ENCODE data around the gene TNFRSF25.
"Not testable (repeated sequence)": the region's sequence is repeated elsewhere in the genome, so short reads cannot be mapped to it uniquely, and the experiment has no call there.

The TNFRSF25 gene

DNA sequence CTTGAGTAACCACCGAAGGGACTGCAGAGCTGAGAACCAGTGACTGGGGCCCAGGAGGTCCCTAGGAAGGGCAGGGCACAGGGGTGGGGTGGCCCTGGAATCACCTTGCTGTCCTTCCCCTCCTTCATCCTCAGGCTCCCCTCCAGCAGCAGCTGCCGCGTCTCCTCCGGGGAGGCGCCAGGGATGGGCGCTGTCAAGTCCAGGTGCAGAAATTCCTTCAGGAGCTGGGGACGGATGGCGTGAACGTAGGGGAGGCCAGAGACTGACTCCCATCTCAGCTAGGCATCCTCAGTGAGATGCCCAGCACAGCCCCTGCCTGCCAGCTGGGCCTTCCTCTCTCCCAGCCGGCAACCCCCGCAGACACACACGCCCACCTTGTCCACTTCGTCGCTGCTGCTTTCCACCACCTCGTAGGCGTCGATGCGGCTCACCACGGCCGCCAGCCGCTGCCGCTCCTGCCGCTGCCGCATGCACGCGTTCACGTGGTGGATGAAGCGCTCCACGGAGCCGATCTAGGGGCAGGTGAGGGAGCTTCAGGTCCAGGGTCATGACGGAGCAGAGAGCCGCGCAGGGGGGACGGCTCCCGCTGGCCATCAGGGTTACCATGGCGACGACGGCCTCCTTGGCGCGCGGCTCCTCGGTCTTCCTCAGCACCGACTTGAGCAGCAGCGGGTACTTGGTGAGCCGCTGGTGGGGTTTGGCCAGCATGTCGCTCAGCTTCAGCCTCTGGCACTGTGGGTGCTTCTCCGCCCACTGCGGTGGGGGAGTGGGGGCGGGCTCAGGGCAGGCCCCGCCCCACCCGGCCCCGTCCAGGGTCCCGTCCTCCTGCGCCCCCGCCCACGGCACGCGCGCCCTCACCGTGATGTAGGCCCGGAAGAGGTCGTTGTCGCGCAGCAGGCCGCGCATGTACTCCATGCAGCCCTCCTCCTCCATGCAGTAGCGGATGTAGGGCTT lies 4.4 kb upstream of the TNFRSF25 start:
- no peak for DNase-seq (ENCODE audit: low read depth)

DNA sequence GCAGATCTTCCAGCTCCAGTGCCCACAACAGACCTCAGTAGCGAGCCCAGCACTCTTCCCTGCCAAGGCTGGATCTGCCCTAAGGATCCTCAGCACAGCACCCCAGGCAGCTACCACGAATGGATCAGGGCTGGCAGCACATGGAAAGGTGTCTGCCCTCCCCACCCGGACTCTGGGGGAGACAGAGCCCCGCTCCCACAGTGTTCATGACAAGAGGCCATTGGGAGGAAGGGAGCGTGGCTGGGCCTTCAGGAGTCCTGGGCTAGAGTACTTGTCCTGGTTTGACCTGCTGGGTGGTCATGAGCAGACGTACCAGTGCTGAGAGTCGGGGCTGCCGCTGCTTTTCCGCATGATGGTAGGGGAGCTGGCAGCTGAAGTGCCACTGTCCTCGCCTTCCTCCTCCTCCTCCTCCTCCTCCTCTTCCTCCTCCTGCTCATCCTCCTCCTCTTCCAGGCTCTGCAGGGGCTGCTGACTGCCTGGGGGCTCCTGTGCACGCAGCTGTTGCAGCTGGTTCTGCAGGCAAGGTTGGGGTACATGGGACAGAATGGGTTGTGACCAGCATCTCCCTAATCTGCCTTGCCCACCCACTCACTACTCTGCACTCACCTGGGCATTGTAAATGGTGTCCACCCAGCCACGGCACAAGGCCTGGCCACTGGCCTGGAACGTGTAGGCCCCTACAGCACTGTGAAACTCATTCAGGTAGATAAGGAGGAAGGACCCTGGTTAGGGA lies 2.9 kb upstream of the TNFRSF25 start:
- DNase-seq (ENCODE audit: low read depth) = no peak

DNA sequence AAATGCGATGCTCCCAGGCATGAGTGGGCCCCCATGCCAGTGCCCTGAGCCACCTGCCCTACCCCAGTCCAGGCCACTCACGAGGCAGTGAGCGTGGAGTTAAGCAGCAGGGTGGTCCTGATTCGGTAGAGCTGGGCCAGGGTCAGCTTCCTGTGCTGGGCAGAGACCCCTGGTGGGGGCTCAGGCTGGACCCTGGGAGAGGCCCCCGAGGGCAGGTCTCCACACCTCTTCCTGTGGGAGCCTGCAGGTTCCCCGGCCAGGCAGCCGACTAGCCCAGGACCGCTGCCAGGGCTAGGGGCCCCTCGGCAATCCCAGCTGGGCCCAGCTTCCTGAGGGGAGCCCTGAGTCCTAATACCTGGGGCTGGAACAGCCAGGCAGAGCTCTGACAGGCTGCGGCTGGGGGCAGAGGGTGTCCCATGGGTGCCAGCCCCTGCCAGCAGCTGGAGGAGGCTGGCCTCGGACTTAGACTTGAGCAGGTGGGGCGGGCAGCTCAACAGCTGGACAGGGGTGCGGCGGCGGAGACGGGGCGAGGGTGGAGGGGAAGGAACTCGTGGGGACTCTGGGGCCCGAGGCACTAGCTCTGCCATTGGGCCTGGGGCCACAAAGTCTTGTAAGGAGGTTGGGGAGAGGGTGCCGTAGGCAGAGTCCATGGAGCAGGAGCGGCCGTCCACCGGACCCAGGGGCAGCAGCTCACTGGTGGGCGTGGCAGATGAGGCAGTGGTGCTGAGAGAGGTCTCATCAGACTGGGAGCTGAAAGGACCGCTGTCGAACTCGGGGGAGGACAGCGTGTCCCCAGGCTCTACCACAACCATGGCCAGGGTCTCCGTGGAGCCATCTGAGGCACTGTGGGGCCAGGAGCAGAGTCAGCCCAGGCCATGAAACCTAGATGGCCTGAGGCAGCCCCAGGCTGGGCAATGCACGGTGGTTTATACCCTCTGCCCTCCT lies 2.0 kb upstream of the TNFRSF25 start:
- no peak for DNase-seq (ENCODE audit: low read depth)

DNA sequence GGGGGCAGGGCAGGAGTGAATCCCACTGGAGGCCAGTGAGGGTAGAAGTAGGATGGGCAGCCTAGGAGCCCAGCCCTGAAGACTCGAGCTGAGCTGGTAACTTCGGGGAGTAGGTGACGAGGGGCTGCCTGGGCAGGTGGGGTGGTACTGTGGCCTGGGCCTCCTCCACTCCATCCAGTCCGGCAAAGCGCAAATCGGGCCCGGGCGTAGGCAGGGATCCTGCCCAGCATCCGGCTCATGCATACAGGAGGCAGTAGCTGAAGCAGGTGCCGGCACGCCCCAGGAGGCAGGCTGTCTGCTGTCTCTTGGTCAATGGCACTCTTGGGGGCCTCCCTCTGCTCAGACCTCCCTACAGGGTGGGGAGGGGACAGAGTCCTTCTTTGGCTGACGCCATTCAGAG lies 1.3 kb upstream of the TNFRSF25 start:
- DNase-seq (ENCODE audit: low read depth) = no peak

DNA sequence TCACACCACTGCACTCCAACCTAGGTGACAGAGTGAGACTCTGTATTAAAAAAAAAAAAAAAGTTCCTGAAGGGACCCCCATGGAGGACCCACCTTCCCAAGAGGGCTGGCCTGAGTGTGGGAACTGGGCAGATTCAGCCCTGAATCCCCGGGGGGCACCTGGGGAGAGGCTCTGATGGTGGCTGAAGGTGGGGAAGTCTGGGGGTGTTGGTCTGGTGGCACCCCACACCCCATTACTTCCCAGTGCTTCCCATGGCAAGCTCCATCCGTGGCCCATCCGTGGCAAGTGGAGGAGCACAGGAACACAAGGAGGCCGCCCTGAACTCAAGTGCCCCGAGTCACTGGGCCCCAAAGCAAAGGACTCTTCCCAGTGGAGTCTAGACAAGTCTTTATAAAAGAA lies 778 bp upstream of the TNFRSF25 start:
- no peak for DNase-seq (ENCODE audit: low read depth)

DNA sequence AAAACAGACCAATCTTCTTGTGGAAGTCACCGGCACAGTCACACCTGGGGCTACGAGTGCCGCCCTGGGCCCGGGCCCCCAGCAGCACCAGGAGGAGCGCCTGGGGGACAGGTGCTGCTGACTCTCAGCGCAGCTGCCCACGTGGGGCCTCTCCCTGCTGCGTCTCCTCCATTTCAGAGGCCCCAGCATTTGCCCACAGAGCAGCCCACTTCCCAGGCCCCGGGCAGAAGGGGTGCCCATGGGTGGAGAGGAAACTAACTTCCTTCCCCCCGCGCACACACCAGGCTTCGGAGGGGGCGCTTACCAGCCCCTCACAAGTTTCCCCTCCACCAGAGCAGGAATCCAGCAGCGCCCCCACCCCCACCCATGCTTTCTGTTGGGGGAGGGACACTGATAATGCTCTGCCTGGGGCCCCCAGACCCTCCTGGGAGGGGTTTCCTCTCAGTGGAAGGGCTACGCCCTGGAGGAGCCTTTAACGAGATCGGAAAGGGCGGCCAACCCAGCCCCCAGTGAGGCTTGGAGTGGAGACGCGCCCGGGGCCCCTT lies 440 bp downstream of the TNFRSF25 start:
- peak; percentile 35 for DNase-seq (ENCODE audit: low read depth)

DNA sequence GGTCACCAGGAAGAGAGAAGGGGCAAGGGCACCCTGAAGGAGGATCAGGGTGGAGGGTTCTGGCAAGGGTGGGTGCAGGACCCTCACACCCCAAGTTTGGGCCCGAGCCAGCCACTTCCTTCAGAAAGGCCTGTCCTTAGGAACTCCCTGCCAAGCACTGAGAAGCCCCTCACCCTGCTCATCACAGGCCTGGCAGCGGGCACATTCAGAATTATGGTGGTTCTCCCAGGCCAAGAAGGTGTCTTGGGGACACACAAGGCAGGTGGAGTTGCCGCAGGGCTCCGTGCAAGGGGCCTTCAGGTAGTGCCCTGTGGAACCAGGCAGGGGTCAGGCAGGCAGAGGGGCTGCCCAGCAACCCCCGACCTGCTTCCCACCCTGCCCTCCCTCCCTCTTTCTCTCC lies 1.1 kb downstream of the TNFRSF25 start:
- no peak for DNase-seq (ENCODE audit: low read depth)

DNA sequence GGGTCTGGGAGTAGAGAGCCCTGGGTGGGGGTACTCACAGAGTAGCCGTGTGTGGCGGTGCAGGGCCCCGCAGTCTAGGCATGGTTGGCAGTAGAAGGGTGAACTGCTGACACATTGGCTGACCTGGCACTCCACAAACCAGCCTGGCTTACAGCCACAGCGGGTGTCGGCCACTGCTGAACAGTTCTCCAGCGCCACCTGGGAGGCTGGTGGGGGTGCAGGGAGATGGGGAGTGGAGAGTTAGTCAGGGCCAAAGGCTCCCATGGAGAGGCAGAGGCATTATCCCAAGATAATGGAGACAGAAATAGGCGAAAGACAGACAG lies 1.5 kb downstream of the TNFRSF25 start:
- DNase-seq (ENCODE audit: low read depth) = peak; percentile 42

DNA sequence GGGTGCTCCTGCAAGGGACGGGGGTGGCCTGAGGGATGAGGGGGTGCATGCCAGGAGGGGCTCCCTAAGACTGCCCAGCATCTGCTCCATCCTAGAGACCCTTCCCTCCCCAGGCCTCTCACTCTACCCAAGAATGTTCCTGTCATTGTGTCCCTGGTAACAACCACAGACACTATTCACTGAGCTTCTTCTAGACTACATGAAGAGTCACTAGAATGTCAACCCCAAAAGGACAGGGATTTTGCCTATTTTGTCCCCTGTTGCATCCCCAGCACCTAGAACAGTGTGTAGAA lies 2.9 kb downstream of the TNFRSF25 start:
- no peak for DNase-seq (ENCODE audit: low read depth)

DNA sequence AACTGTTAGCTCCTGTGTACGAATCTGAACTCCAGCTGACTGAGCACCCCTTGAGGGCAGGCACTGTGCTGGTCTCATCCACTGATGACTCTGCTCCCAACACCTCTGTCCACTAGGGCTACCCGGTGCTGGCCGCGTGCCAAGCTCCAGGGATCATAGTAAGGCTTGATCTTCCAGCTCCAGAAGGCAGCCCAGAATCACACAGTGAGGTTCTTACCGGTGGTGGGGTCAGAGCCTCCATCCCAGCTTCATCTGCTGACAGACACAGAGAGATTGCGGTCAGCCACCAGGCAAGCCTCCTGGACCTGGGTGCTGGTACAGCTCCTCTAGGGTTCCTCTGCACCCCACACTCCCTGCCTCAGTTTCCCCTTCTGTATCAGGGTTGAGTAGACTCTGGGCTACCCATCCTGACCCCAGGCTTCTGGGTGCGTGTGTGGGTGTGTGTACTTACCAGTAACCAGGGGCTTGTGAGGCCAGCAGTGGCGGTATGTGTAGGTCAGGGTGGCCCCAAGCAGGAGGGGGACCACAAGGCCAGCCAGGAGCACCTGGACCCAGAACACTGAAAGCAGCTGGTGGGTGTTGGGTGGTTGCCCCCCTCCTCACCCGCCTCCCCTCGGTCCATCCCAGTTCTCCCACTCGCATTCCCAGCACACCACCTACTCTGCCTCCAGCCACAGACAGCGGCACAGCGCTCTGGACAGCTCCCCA lies 3.4 kb downstream of the TNFRSF25 start:
- no peak for DNase-seq (ENCODE audit: low read depth)

DNA sequence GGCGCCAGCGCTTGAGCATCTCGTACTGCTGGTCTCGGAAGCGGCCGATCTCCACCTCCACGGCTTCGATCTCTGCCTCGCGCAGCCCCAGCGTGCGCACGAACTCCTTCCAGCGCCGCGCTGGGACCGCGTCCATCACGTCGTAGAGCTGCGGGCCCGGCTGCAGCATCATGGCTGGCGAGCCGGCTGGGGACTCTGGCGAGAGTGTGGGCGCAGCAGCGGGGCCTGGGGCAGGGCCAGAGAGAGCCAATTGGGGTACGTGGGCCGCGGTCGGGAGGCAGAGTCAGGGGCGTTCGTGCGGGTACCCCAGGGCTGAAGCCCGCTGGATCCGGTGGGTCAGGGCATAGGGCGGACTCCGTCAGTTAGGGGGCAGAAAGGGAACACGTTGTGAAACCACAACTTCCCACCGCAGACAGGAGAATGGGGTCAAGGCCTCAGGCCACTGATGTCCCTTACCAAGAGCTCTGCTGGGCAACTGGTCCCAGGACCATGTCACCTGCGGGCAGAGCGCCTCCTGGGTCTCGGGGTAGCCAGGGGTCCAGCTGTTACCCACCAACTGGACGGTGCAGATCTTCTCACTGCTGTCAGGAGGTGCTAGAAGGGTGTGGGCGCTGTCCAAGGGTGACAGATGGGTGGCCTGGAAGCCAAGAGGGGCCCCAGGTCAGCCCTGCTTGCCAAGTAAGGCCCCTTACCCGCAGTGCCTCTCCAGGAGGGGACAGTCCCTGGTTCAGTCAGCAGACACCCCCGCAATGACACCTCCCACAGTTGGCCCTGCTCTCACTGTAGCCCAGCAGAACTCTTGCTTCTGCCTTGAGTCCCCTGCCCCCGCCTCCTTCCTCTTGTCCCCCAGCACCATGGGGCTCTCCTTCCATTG lies 4.2 kb downstream of the TNFRSF25 start:
- no peak for DNase-seq (ENCODE audit: low read depth)

DNA sequence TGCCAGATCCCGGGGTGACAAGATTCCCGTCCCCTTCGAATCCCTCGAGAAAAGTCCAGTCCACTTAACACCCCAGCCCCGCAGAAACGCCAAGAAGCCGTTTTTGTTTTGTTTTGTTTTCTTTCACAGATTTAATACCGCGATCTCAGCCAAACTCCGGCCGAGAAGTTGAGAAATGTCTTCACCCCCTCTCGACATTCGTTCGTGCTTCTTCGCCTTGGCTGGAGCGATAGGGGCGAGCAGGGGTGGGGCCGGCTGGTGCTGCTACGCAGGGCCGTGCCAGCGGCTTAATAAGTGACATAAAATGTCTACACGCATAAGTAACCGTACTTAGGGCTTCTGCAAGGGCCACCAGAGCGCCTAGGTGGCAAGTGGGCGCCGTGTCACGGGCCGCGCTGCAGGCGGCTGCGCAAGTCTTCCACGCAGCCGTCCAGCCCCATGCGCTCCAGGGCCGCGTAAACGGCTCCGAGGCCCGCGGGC lies 4.9 kb downstream of the TNFRSF25 start:
- DNase-seq (ENCODE audit: low read depth) = no peak

DNA sequence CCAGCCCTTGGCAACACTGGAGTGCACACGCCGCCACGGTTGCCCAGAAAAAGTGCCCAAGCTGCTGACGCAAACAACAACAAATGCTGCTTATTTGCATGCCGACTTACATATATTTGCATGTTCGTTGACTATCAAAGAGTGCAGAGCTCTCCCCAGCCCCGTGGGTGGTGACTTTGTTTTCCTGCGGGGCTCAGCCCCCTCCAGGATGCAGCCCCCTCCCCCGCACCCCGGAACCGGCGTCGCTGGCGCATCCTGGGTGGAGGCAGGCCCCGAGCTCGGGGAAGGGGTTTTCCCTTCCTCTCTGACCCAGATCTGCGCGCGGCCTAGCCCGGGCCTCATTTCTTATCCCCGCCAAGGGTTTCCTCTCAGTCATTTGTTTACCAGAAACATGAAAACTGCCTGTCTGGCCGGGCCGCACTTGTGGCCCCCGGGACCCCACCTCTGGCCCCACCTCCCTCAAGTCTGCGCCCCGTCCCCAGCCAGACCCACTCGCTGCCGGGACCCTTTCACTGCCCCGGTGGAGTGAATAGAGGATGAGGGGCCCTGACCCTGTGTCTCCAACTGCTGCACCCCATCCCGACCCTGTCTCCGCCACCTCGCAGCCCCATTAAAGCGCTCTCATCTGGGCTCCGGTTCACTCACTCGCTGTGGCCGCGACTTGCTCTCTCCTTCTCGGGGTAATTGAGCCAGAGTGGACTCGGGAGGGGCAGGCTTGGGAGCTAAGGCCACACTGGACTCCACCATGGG lies 5.5 kb downstream of the TNFRSF25 start:
- peak; percentile 86 for DNase-seq (ENCODE audit: low read depth)

DNA sequence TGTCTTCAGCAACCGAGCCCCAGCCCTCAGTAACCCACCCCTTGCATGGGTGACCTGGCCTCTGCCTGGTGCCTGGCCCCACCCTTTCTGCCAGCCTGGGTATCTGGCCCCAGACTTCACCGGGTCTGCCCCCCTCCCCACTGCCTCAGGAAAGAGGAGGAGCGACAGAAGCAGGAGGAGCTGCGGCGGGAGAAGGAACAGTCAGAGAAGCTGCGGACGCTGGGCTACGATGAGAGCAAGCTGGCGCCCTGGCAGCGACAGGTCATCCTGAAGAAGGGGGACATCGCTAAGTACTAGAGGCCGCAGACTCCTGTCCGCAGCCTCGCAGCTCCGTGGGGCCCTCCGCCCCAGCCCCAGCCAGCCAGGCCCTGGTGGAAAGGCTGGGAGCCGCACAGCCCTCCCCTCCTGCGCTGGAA lies 6.1 kb downstream of the TNFRSF25 start:
- peak; percentile 54 for DNase-seq (ENCODE audit: low read depth)

DNA sequence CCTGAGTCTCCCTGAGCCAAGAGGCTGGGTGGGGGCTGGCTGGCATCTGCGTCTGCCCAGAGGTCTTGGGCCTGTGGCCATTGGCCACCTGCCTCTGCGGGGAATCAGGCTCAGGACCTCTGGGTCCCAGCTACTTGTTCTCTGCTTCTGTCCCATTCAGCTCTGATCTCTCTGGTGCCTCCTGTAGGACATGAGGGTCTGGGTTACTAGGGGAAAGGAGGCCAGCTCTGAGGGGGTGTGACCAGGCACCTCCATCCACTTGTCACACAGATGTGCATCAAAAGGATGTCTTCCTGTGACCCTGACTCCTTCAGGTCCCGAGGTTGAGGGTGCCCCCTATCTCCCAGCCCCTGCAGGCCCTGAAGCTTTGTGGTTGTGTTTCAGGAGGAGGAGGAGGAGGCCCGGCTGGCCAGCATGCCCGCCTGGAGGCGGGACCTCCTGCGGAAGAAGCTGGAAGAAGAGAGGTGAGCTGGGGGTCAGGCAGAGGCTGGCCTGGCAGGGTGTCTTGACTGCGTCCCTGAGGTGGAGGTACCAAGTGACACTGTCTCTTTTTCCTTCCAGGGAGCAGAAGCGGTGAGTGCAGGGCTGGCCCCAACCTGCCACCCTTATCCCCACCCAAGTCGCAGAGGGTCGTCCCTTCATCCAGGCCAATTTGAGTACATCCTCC lies 9.0 kb downstream of the TNFRSF25 start:
- no peak for DNase-seq (ENCODE audit: low read depth)

DNA sequence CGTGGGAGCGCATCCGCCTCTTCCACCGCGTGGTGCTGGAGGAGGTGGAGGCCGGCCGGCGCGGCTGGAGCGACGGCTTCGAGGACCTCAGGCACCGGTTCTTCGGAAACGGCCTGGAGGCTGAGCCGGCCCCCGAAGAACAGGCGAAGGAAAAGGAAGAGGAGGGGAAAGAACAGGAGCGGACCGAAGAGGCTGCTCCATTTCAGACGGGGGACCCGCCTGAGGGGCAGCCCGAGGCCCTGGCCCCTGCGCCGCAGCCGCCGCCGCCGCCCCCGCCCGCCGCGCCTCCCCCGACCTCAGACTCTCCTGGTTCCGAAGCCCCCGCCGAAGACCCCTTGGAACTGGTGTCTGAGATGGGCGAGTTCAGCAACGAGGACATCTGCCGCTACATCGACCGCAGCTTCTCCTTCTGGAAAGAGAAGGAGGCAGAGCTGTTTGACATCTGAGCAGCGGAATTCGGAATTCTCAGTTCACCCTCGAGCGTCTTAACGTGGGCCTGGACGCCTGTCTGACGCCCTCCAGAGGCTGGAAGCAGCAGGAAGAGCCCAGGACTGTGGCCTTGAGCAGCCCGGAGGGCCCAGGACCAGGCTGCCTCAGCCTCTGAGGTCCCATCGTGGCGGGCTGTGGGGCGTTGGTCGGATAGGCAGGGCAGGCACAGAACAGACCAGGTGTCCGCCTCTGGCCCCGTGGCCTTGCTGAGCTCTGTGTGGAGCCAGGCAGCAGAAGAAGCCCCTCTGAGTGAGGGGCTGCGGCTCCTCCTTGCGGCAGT lies 10.0 kb downstream of the TNFRSF25 start:
- not testable (repeated sequence) for DNase-seq (ENCODE audit: low read depth)

DNA sequence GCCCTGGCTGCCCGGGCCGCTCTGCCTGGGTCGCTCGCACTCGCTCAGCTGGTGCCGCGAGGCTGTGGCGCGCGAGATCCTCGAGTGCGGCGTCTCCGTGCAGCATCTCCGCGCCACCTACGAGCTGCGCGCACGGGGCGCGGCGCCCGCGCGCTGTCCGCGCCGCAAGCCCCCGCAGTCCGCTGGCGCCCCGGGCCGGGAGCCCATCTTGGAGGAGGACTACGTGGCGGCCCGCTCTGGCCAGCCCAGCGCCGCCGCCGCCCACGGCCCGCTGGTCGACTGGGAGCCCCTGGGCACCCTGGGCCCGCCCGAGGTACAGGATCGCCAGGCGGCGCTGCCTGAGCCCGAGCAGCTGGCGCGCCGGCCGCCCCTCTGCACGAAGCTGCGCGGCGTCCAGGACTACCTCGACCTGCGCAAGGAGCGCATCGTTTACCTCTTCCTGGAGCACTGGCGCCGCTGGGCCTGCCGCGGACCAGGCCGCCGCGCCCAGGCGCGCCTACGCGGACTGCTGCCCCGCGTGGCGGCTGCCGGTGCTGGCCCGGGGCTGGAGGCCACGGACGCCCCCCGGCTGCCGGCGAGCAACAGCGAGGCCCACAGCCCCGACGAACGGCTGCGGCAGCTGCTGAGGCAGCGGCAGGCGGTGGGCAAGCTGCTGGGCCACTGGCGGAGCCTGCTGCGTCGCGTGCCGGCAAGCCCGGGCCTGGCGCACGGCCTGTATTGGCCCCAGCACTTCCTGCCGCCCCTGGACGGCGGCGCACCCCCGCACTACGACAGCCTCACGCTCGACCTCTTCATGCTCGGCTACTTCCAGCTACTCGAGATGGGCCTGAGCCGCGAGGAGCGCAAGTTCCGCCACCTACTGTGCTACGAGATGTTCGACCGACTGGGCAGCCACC lies 10.9 kb downstream of the TNFRSF25 start:
- no peak for DNase-seq (ENCODE audit: low read depth)
